GM12878 (cell line): ENCODE measurements around the gene PAX7. TPM values are rescaled to one million over a fixed set of nuclear protein-coding genes. Genes with fewer than 3 reads are reported as not detected.

ENCODE experiments used
- ATAC-seq: fragments of 200-7000 bp; cut with Tn5 transposase; 3 replicates; pipeline ENCODE4 v1.9.1; 2020; ENCODE audit warnings: mild to moderate bottlenecking, moderate library complexity
- BruUV-seq: library from RNA; stranded (reverse); fragments of 400-500 nt; replicated peaks from 2 replicates; lab custom pipeline; 2021; lab: Mats Ljungman, UMichigan
- CTCF ChIA-PET: fragments of 300-600 bp; sonication (Branson Sonifier 250); formaldehyde crosslinking; extraction: SDS; loops from one replicate; lab custom pipeline; 2021; ENCODE audit warnings: inconsistent platforms; lab: Yijun Ruan, JAX
- POLR2A ChIA-PET: fragments of 350-600 bp; formaldehyde crosslinking; extraction: SDS; loops from one replicate; lab custom pipeline; 2021; ENCODE audit warnings: inconsistent platforms; lab: Charles Lee
- RAD21 ChIA-PET: fragments of 300-600 bp; sonication (Branson Sonifier 250); formaldehyde crosslinking; loops from one replicate; lab custom pipeline; 2023; ENCODE audit warnings: antibody characterized with exemption; ENCODE audit not compliant: unreplicated experiment; lab: Charles Lee
- SMC1A ChIA-PET: fragments of 300-600 bp; sonication (Branson Sonifier 250); formaldehyde crosslinking; loops from one replicate; lab custom pipeline; 2023; ENCODE audit not compliant: unreplicated experiment, uncharacterized antibody; lab: Charles Lee
- DNase-seq: peaks from one replicate; pipeline ENCODE4 v3.0.0-alpha.2; 2011; ENCODE audit warnings: low read depth, low spot score
- FAIRE-seq: peaks from 3 replicates; lab custom pipeline; 2011; peaks lifted over from hg19 to GRCh38; lab: Jason Lieb, UNC
- H2AFZ ChIP-seq: 2 replicates; pipeline ENCODE4 v1.6.0; 2011; ENCODE audit warnings: low read depth, low read length, control low read depth; ENCODE audit not compliant: control insufficient read depth
- H3K27ac ChIP-seq: 2 replicates; pipeline ENCODE4 v1.5.1; 2011; ENCODE audit warnings: control low read depth; ENCODE audit not compliant: control insufficient read depth, insufficient read depth
- H3K27me3 ChIP-seq, 2 experiments: replicated peaks in 1 of 2; 2 replicates each; pipeline versions ENCODE4 v1.6.0 to v1.6.1; 2011; ENCODE audit warnings: low read length in 1 of 2; ENCODE audit not compliant: control insufficient read depth in 2 of 2, insufficient read depth in 2 of 2
- H3K36me3 ChIP-seq, 2 experiments: 2 replicates each; pipeline ENCODE4 v1.5.1; 2011; ENCODE audit warnings: low read length in 1 of 2; ENCODE audit not compliant: control insufficient read depth in 2 of 2, insufficient read depth in 2 of 2
- H3K4me1 ChIP-seq: 2 replicates; pipeline ENCODE4 v1.6.1; 2011; ENCODE audit warnings: mild to moderate bottlenecking, low read length, moderate library complexity, mixed read lengths; ENCODE audit not compliant: control insufficient read depth, insufficient read depth
- H3K4me2 ChIP-seq: 2 replicates; pipeline ENCODE4 v1.6.0; 2011; ENCODE audit warnings: control low read depth; ENCODE audit not compliant: control insufficient read depth, insufficient read depth
- H3K4me3 ChIP-seq: fragments of 200-600 bp; sonication (generic); 2 replicates; pipeline ENCODE4 v1.5.1; 2016
- H3K79me2 ChIP-seq: 2 replicates; pipeline ENCODE4 v1.6.0; 2011; ENCODE audit warnings: low read length; ENCODE audit not compliant: control insufficient read depth, insufficient read depth
- H3K9ac ChIP-seq: 2 replicates; pipeline ENCODE4 v1.8.0; 2011; ENCODE audit warnings: low read length, control low read depth, mixed read lengths; ENCODE audit not compliant: control insufficient read depth, insufficient read depth
- H3K9me3 ChIP-seq: replicated peaks from 3 replicates; pipeline ENCODE4 v1.5.1; 2011; ENCODE audit warnings: mild to moderate bottlenecking, low read length; ENCODE audit not compliant: control insufficient read depth, insufficient read depth
- H4K20me1 ChIP-seq: 2 replicates; pipeline ENCODE4 v1.6.0; 2011; ENCODE audit not compliant: control insufficient read depth, insufficient read depth
- ASH2L ChIP-seq: fragments of 300-600, 200-600 bp; sonication (generic); IDR thresholded peaks from 2 replicates; pipeline ENCODE4 v1.6.1; 2017; ENCODE audit warnings: low read depth, mild to moderate bottlenecking, borderline replicate concordance
- CREB1 ChIP-seq: IDR thresholded peaks from 2 replicates; pipeline ENCODE4 v1.6.1; 2012; ENCODE audit warnings: low read depth, mild to moderate bottlenecking, inconsistent platforms
- HCFC1 ChIP-seq: fragments of 150-350 bp; IDR thresholded peaks from 2 replicates; pipeline ENCODE4 v1.6.1; 2014; ENCODE audit warnings: low read length
- NR2C2 ChIP-seq: IDR thresholded peaks from 2 replicates; pipeline ENCODE4 v1.6.1; 2011; ENCODE audit warnings: borderline replicate concordance, low read depth; ENCODE audit not compliant: control insufficient read depth, insufficient read length
- POU2F2 ChIP-seq: IDR thresholded peaks from 3 replicates; pipeline ENCODE4 v1.6.1; 2011; ENCODE audit warnings: low read depth, mild to moderate bottlenecking, low read length, borderline replicate concordance
- SMARCA5 ChIP-seq: fragments of 450-650 bp; IDR thresholded peaks from 2 replicates; pipeline ENCODE4 v1.6.1; 2017; ENCODE audit warnings: mild to moderate bottlenecking
- SUPT20H ChIP-seq: IDR thresholded peaks from 2 replicates; pipeline ENCODE4 v1.6.1; 2011; ENCODE audit warnings: low read depth, mild to moderate bottlenecking, low read length, moderate library complexity, borderline replicate concordance; ENCODE audit not compliant: control insufficient read depth
- TCF3 ChIP-seq: IDR thresholded peaks from 2 replicates; pipeline ENCODE4 v1.6.1; 2012; ENCODE audit warnings: low read depth, mild to moderate bottlenecking, low read length, borderline replicate concordance; ENCODE audit not compliant: insufficient read depth
- YY1 ChIP-seq: IDR thresholded peaks from 2 replicates; pipeline ENCODE4 v1.6.1; 2011; ENCODE audit warnings: low read depth, mild to moderate bottlenecking, low read length
- WGBS: methylation state at CpG from one replicate; pipeline ENCODE4 v1.1.6; 2016; ENCODE audit warnings: low lambda C conversion rate; ENCODE audit not compliant: insufficient replicate concordance, insufficient coverage; ENCODE audit errors: missing lambda C conversion rate; 5-methylcytosine and 5-hydroxymethylcytosine counted together
- in situ Hi-C: fragments of 300-500 bp; cut with MboI; formaldehyde crosslinking; loops from 9 replicates; pipeline ENCODE4 v1.14.3; 2018; ENCODE audit warnings: mixed read lengths
- intact Hi-C: fragments of 100-400 bp; cut with micrococcal nuclease; formaldehyde crosslinking; loops from one replicate; pipeline ENCODE4 v1.14.2; 2022; ENCODE audit not compliant: unreplicated experiment
- polyA plus RNA-seq, 11 experiments: library from polyadenylated mRNA; depleted of rRNA in 4 of 11; unstranded in 6 of 11; stranded (reverse) in 5 of 11; fragments of >200 nt; fragmentation: Nextera tagmentation in 4 of 11; fragmentation: Illumina TruSeq in 1 of 11; extraction: Ambion mirVana in 4 of 11; extraction: Trizol in 1 of 11; gene quantifications; 1 replicate in 1 of 11; 2 replicates in 10 of 11; pipeline versions ENCODE4 v1.2.1 to v1.2.3, GENCODE V29; 2011 to 2016; ENCODE audit warnings: inconsistent platforms in 2 of 11, missing spikeins in 2 of 11, low read depth in 1 of 11
- total RNA-seq, 4 experiments: library from RNA; depleted of rRNA in 3 of 4; stranded (reverse); fragments of >200 nt in 3 of 4; fragmentation: Illumina TruSeq in 1 of 4; extraction: Trizol in 1 of 4; gene quantifications; 2 replicates each; pipeline versions ENCODE4 v1.2.1 to v1.2.3, GENCODE V29; 2013 to 2021
- TF ChIP-seq, protein P1 (sequence below): IDR thresholded peaks from 2 replicates; pipeline ENCODE4 v1.6.1; 2011; ENCODE audit warnings: mild to moderate bottlenecking, low read depth, low read length, moderate library complexity; ENCODE audit not compliant: insufficient replicate concordance
- TF ChIP-seq, protein P2 (sequence below): IDR thresholded peaks from 2 replicates; pipeline ENCODE4 v1.6.1; 2011; ENCODE audit warnings: borderline replicate concordance, low read depth, mild to moderate bottlenecking, moderate library complexity, low read length; ENCODE audit not compliant: insufficient read depth, poor library complexity, severe bottlenecking

PAX7 gene
- total and polyA plus RNA-seq, 10 of the 15 experiments (the other 5 are each of a cell fraction or from before 2014, with no cell fraction given), result not detected

DNA sequence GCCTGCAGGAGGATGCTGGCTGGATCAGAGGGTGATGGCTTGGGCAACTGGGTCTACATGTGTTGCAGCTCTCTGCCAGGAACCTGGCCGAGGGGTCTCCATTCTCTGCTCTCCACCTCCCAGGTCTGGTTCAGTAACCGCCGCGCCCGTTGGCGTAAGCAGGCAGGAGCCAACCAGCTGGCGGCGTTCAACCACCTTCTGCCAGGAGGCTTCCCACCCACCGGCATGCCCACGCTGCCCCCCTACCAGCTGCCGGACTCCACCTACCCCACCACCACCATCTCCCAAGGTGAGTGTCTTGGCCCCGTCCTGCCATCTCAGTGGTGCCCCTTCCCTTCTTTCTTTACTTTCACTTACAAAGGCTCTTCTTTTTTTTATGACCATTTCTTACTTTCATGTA is 69.9 kb downstream of the PAX7 start:
- H3K36me3 ChIP-seq, result no peaks in the 10 kb centered on the region
- H3K9ac ChIP-seq, result no peak overlapping the region
- peaks cover 0 to 3% of the 10 kb centered on the region in 2 experiments; a peak in 2 of 4 replicates for H3K27me3 ChIP-seq
- H3K4me3 ChIP-seq, result no peak overlapping the region
- no peak overlapping the region for H2AFZ ChIP-seq
- RAD21 ChIA-PET, result no interaction called here
- H3K79me2 ChIP-seq, result no peaks in the 10 kb centered on the region
- H3K4me1 ChIP-seq, result no peaks in the 10 kb centered on the region
- in situ Hi-C loops (no loop called here), intact Hi-C loops (no loop called here)
- no peaks in the 10 kb centered on the region for H4K20me1 ChIP-seq
- H3K4me2 ChIP-seq, result no peak overlapping the region
- no TSS peak for BruUV-seq
- CTCF ChIA-PET, result no interaction called here
- no peak for FAIRE-seq
- no peak for ATAC-seq
- no peak overlapping the region for H3K27ac ChIP-seq
- TF ChIP-seq NR2C2 (no peak), SMARCA5 (no peak), ASH2L (no peak), CREB1 (no peak), YY1 (no peak), HCFC1 (no peak), POU2F2 (no peak), SUPT20H (no peak)
- SMC1A ChIA-PET, result no interaction called here
- no peaks in the 10 kb centered on the region for H3K9me3 ChIP-seq
- 63% methylated on average over 12 of the region's 12 CpGs for WGBS
- DNase-seq, result no peak
- POLR2A ChIA-PET, result no interaction called here

- H3K4me3 ChIP-seq, result no peak overlapping the region
- H3K9me3 ChIP-seq, result no peaks in the 10 kb centered on the region
- in situ Hi-C loops, result no loop called here
- H3K36me3 ChIP-seq, result no peaks in the 10 kb centered on the region
- no peak overlapping the region for H2AFZ ChIP-seq
- no peak overlapping the region for H3K9ac ChIP-seq
- ChIA-PET SMC1A (no interaction called here), POLR2A (no interaction called here), RAD21 (no interaction called here), CTCF (no interaction called here)
- no peak overlapping the region for H3K27ac ChIP-seq
- no peaks in the 10 kb centered on the region for H3K4me1 ChIP-seq
- TF ChIP-seq, protein P1, sequence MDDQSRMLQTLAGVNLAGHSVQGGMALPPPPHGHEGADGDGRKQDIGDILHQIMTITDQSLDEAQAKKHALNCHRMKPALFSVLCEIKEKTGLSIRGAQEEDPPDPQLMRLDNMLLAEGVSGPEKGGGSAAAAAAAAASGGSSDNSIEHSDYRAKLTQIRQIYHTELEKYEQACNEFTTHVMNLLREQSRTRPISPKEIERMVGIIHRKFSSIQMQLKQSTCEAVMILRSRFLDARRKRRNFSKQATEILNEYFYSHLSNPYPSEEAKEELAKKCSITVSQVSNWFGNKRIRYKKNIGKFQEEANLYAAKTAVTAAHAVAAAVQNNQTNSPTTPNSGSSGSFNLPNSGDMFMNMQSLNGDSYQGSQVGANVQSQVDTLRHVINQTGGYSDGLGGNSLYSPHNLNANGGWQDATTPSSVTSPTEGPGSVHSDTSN, result peak; percentile 56
- TF ChIP-seq TCF3, result no peak
- TF ChIP-seq, protein P2, sequence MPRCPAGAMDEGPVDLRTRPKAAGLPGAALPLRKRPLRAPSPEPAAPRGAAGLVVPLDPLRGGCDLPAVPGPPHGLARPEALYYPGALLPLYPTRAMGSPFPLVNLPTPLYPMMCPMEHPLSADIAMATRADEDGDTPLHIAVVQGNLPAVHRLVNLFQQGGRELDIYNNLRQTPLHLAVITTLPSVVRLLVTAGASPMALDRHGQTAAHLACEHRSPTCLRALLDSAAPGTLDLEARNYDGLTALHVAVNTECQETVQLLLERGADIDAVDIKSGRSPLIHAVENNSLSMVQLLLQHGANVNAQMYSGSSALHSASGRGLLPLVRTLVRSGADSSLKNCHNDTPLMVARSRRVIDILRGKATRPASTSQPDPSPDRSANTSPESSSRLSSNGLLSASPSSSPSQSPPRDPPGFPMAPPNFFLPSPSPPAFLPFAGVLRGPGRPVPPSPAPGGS, result peak; percentile 95
- BruUV-seq, result no TSS peak
- H3K79me2 ChIP-seq, result no peaks in the 10 kb centered on the region
- 26% methylated on average over 7 of the region's 7 CpGs for WGBS
- H3K27me3 ChIP-seq, result peaks cover 0 to 3% of the 10 kb centered on the region in 2 experiments; a peak in 2 of 4 replicates
- no peak for DNase-seq
- FAIRE-seq, result no peak
- ATAC-seq, result no peak
- intact Hi-C loops, result no loop called here
- H3K4me2 ChIP-seq, result no peak overlapping the region
- H4K20me1 ChIP-seq, result no peaks in the 10 kb centered on the region
These were observed 70.5 kb downstream of the PAX7 start for GRCh38 chr1:18701183-18701582.
